PC-3 (cell line): Measurements from ENCODE around the gene C16orf54. TPM values are rescaled to one million over a fixed set of nuclear protein-coding genes. Genes with fewer than 3 reads are reported as not detected.
"Not testable (repeated sequence)": the region's sequence is repeated elsewhere in the genome, so short reads cannot be mapped to it uniquely, and the experiment has no call there.

ENCODE experiments used
- ATAC-seq: fragments of 200-7000 bp; cut with Tn5 transposase; 2 replicates; pipeline ENCODE4 v1.9.1; 2020; ENCODE audit warnings: mild to moderate bottlenecking, moderate library complexity
- BruUV-seq: library from RNA; stranded (reverse); fragments of 400-500 nt; replicated peaks from 2 replicates; lab custom pipeline; 2021; lab: Mats Ljungman, UMichigan
- CTCF ChIA-PET: fragments of 300-600 bp; sonication (Branson Sonifier 250); formaldehyde crosslinking; loops from one replicate; lab custom pipeline; 2022; ENCODE audit warnings: antibody characterized with exemption; lab: Charles Lee
- POLR2A ChIA-PET: fragments of 300-600 bp; sonication (Branson Sonifier 250); formaldehyde crosslinking; loops from one replicate; lab custom pipeline; 2022; ENCODE audit warnings: antibody characterized with exemption; ENCODE audit not compliant: unreplicated experiment; lab: Charles Lee
- DNase-seq: peaks from one replicate; pipeline ENCODE4 v3.0.0-alpha.2; 2015
- H2AFZ ChIP-seq: fragments of 300-600 bp; sonication (generic); 2 replicates; pipeline ENCODE4 v1.6.0; 2016; ENCODE audit warnings: antibody characterized with exemption, low read length
- H3F3A ChIP-seq: fragments of 300-600 bp; sonication (generic); one replicate; pipeline ENCODE4 v1.6.0; 2017; ENCODE audit warnings: antibody characterized with exemption, low read length, control low read depth, mild to moderate bottlenecking; ENCODE audit not compliant: unreplicated experiment
- H3K27ac ChIP-seq: fragments of 300-600 bp; sonication (generic); 2 replicates; pipeline ENCODE4 v1.5.1; 2016; ENCODE audit warnings: mild to moderate bottlenecking, low read length
- H3K27me3 ChIP-seq: fragments of 300-600 bp; sonication (generic); 2 replicates; pipeline ENCODE4 v1.6.1; 2016; ENCODE audit warnings: low read length, mixed read lengths
- H3K36me3 ChIP-seq: fragments of 300-600 bp; sonication (generic); 2 replicates; pipeline ENCODE4 v1.6.1; 2016; ENCODE audit warnings: low read depth, mixed run types, low read length, mixed read lengths
- H3K4me1 ChIP-seq: fragments of 300-600 bp; sonication (generic); 2 replicates; pipeline ENCODE4 v1.5.1; 2016; ENCODE audit warnings: low read length; ENCODE audit not compliant: insufficient read depth
- H3K4me2 ChIP-seq: fragments of 300-600 bp; sonication (generic); 2 replicates; pipeline ENCODE4 v1.6.0; 2016; ENCODE audit warnings: low read length
- H3K4me3 ChIP-seq: fragments of 300-600 bp; sonication (generic); 2 replicates; pipeline ENCODE4 v1.5.1; 2016; ENCODE audit warnings: mild to moderate bottlenecking, low read length, mixed read lengths
- H3K79me2 ChIP-seq: fragments of 300-600 bp; sonication (generic); 2 replicates; pipeline ENCODE4 v1.6.1; 2017; ENCODE audit warnings: low read length, mixed read lengths
- H3K9ac ChIP-seq: fragments of 300-600 bp; sonication (generic); 2 replicates; pipeline ENCODE4 v1.6.0; 2016; ENCODE audit warnings: mild to moderate bottlenecking, low read length
- H3K9me2 ChIP-seq: fragments of 300-600 bp; sonication (generic); replicated peaks from 2 replicates; pipeline ENCODE4 v1.6.1; 2016; ENCODE audit warnings: mixed run types, low read length, mixed read lengths
- H3K9me3 ChIP-seq: fragments of 300-600 bp; sonication (generic); 2 replicates; pipeline ENCODE4 v1.6.1; 2016; ENCODE audit warnings: low read length, mixed read lengths
- H4K20me1 ChIP-seq: fragments of 300-600 bp; sonication (generic); 2 replicates; pipeline ENCODE4 v1.6.1; 2016; ENCODE audit warnings: low read length, mixed read lengths
- EZH2 ChIP-seq: fragments of 300-600 bp; sonication (generic); IDR thresholded peaks from one replicate; pipeline ENCODE4 v1.6.1; 2017; ENCODE audit warnings: antibody characterized with exemption, mild to moderate bottlenecking, low read length; ENCODE audit not compliant: unreplicated experiment
- EZH2phosphoT487 ChIP-seq: fragments of 300-600 bp; sonication (generic); IDR thresholded peaks from 2 replicates; pipeline ENCODE4 v1.6.1; 2018; ENCODE audit warnings: mild to moderate bottlenecking, antibody characterized with exemption, low read length, borderline replicate concordance
- intact Hi-C: fragments of 100-400 bp; cut with micrococcal nuclease; formaldehyde crosslinking; loops from 2 replicates; pipeline ENCODE4 v1.9.0; 2023
- total RNA-seq: library from RNA; depleted of rRNA; stranded (reverse); fragments of >200 nt; gene quantifications from 2 replicates; pipeline ENCODE4 v1.2.3, GENCODE V29; 2014
- TF ChIP-seq, protein P1 (sequence below): fragments of 300-600 bp; sonication (generic); conservative IDR thresholded peaks from 2 replicates; pipeline ENCODE4 v1.5.1; 2017; ENCODE audit warnings: antibody characterized with exemption, low read depth, mild to moderate bottlenecking, low read length

The C16orf54 gene
- total RNA-seq, 1 experiment from 2014 or later, result not detected

GRCh38 chr16:29761882-29762281 lies 16.1 kb upstream of the C16orf54 start:
- Histone ChIP-seq H3K9me2 (no peaks in the 10 kb centered on the region), H3K27me3 (no peaks in the 10 kb centered on the region), H3K36me3 (no peaks in the 10 kb centered on the region), H3K27ac (no peak overlapping the region), H4K20me1 (no peaks in the 10 kb centered on the region), H3K9ac (no peak overlapping the region), H3K4me2 (no peak overlapping the region), H3K79me2 (no peaks in the 10 kb centered on the region), H3F3A (no peaks in the 10 kb centered on the region), H3K4me3 (no peak overlapping the region), H3K9me3 (no peaks in the 10 kb centered on the region), H2AFZ (no peak overlapping the region), H3K4me1 (peaks cover 9% of the 10 kb centered on the region)
- no peak for ATAC-seq
- no peak for DNase-seq
- intact Hi-C loops, result no loop called here
- no TSS peak for BruUV-seq
- POLR2A ChIA-PET, result no interaction called here
- TF ChIP-seq EZH2, result no peak
- no peak for TF ChIP-seq EZH2phosphoT487
- TF ChIP-seq, protein P1, sequence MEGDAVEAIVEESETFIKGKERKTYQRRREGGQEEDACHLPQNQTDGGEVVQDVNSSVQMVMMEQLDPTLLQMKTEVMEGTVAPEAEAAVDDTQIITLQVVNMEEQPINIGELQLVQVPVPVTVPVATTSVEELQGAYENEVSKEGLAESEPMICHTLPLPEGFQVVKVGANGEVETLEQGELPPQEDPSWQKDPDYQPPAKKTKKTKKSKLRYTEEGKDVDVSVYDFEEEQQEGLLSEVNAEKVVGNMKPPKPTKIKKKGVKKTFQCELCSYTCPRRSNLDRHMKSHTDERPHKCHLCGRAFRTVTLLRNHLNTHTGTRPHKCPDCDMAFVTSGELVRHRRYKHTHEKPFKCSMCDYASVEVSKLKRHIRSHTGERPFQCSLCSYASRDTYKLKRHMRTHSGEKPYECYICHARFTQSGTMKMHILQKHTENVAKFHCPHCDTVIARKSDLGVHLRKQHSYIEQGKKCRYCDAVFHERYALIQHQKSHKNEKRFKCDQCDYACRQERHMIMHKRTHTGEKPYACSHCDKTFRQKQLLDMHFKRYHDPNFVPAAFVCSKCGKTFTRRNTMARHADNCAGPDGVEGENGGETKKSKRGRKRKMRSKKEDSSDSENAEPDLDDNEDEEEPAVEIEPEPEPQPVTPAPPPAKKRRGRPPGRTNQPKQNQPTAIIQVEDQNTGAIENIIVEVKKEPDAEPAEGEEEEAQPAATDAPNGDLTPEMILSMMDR, result no peak
- CTCF ChIA-PET, result no interaction called here

- BruUV-seq, H3K4me3 ChIP-seq, H3K79me2 ChIP-seq, H3K4me2 ChIP-seq, H2AFZ ChIP-seq, H3K36me3 ChIP-seq, H3K9me3 ChIP-seq, H3K9me2 ChIP-seq, H4K20me1 ChIP-seq, H3K27me3 ChIP-seq, POLR2A ChIA-PET, H3K4me1 ChIP-seq, intact Hi-C loops, CTCF ChIA-PET, H3F3A ChIP-seq, H3K9ac ChIP-seq, H3K27ac ChIP-seq, DNase-seq, ATAC-seq: not testable (repeated sequence)
Observed at GRCh38 chr16:29761280-29761651, 15.5 kb upstream of the C16orf54 start.

DNA sequence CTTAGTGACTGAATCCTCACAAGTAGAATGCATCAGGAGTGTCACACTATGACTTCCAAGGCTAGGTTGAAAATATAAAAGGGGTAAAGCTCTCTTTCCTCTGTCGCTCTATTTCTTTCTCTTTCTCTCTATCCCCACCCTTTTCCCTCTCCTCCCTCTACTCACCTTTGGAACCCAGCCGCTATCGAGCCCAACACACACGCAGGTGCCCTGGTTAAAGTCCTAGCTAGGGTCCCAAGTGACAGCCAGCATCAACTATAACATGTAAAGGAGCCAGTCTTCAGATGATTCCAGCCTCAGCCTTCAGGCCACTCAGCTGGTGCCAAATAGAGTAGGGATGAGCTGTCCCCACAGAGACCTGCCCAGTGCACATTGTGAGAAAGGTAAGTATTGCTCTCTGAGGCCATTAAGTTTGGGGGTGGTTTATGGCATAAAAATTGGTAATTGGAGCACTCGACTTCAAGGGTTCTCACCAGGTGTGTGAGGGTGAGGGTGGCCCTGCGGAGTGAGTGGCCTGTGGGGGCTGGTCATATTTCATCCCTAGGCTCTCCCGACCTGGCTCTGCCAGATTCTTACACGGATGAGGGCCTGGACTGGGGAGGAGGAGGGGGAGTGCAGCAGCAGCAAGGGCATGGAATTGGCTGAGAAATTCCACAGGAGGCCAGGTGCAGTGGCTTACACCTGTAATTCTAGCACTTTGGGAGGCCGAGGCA lies 14.9 kb upstream of the C16orf54 start:
- H3K27ac ChIP-seq, result no peak overlapping the region
- H3K9ac ChIP-seq, result no peak overlapping the region
- no peaks in the 10 kb centered on the region for H3K36me3 ChIP-seq
- H4K20me1 ChIP-seq, result no peaks in the 10 kb centered on the region
- H3K9me2 ChIP-seq, result no peaks in the 10 kb centered on the region
- no peak for DNase-seq
- peaks cover 7% of the 10 kb centered on the region for H3K4me1 ChIP-seq
- H3K27me3 ChIP-seq, result no peaks in the 10 kb centered on the region
- H3K4me2 ChIP-seq, result no peak overlapping the region
- H3K4me3 ChIP-seq, result no peak overlapping the region
- no peaks in the 10 kb centered on the region for H3F3A ChIP-seq
- no peak for TF ChIP-seq EZH2
- TF ChIP-seq, protein P1, result no peak
- TF ChIP-seq EZH2phosphoT487, result no peak
- intact Hi-C loops, result no loop called here
- no peaks in the 10 kb centered on the region for H3K9me3 ChIP-seq
- ChIA-PET POLR2A (no interaction called here), CTCF (no interaction called here)
- no peak overlapping the region for H2AFZ ChIP-seq
- no peak for ATAC-seq
- no TSS peak for BruUV-seq
- no peaks in the 10 kb centered on the region for H3K79me2 ChIP-seq
